ENCODE results near the gene RABL3. TPM values are rescaled to one million over a fixed set of nuclear protein-coding genes. Genes with fewer than 3 reads are reported as not detected.
A peak's percentile ranks its signal among the peaks of the same experiment; 100 is the strongest.

The RABL3 gene
- total RNA-seq, 1 donor from 2014 or later, result 25.0 TPM

GRCh38 chr3:120648290-120648689 is 94.0 kb downstream of the RABL3 start:
- no peak overlapping the region for H3K27ac ChIP-seq
- no peaks in the 10 kb centered on the region for H3K36me3 ChIP-seq
- no peak overlapping the region for H3K4me3 ChIP-seq
- no peaks in the 10 kb centered on the region for H4K20me1 ChIP-seq (ENCODE audit: low read depth)
- peaks cover 2% of the 10 kb centered on the region for H3K27me3 Mint-ChIP-seq (ENCODE audit: insufficient read depth, low read depth)
- peaks cover 3% of the 10 kb centered on the region for H3K4me1 ChIP-seq
- H3K4me3 Mint-ChIP-seq, result no peak overlapping the region
- TF ChIP-seq CTCF (IDR thresholded peaks at IDR 0.05) (no peak), EZH2 (IDR thresholded peaks at IDR 0.05) (no peak), EZH2phosphoT487 (IDR thresholded peaks at IDR 0.05) (no peak)
- H3K27me3 ChIP-seq, result no peaks in the 10 kb centered on the region
- no peaks in the 10 kb centered on the region for H3K9me3 Mint-ChIP-seq
- H3K4me2 ChIP-seq, result no peak overlapping the region
- no peak overlapping the region for H3K27ac Mint-ChIP-seq
- H3K36me3 Mint-ChIP-seq, result no peaks in the 10 kb centered on the region
- DNase-seq (ENCODE audit: low spot score), result no peak
- H3K9ac ChIP-seq, result no peak overlapping the region
- no peaks in the 10 kb centered on the region for H3F3A ChIP-seq (ENCODE audit: low read depth)
- H3K79me2 ChIP-seq (ENCODE audit: low read depth), result no peaks in the 10 kb centered on the region
- H2AFZ ChIP-seq (replicated peaks), result no peak overlapping the region
- peaks cover 17% of the 10 kb centered on the region for H3K4me1 Mint-ChIP-seq
- no peaks in the 10 kb centered on the region for H3K9me3 ChIP-seq (ENCODE audit: low read depth)

- H3K9ac ChIP-seq, result no peak overlapping the region
- H3K36me3 Mint-ChIP-seq, result no peaks in the 10 kb centered on the region
- TF ChIP-seq EZH2 (IDR thresholded peaks at IDR 0.05) (no peak), EZH2phosphoT487 (IDR thresholded peaks at IDR 0.05) (no peak), CTCF (IDR thresholded peaks at IDR 0.05) (no peak)
- no peak overlapping the region for H3K27ac Mint-ChIP-seq
- H3K27me3 Mint-ChIP-seq (ENCODE audit: insufficient read depth, low read depth), result peaks cover 2% of the 10 kb centered on the region
- no peaks in the 10 kb centered on the region for H3F3A ChIP-seq (ENCODE audit: low read depth)
- no peak overlapping the region for H2AFZ ChIP-seq (replicated peaks)
- peaks cover 14% of the 10 kb centered on the region for H3K4me1 Mint-ChIP-seq
- H3K4me2 ChIP-seq, result no peak overlapping the region
- H4K20me1 ChIP-seq (ENCODE audit: low read depth), result no peaks in the 10 kb centered on the region
- H3K4me1 ChIP-seq, result peaks cover 3% of the 10 kb centered on the region
- no peaks in the 10 kb centered on the region for H3K36me3 ChIP-seq
- H3K9me3 ChIP-seq (ENCODE audit: low read depth), result no peaks in the 10 kb centered on the region
- no peak overlapping the region for H3K27ac ChIP-seq
- H3K4me3 ChIP-seq, result no peak overlapping the region
- H3K4me3 Mint-ChIP-seq, result no peak overlapping the region
- no peak for DNase-seq (ENCODE audit: low spot score)
- H3K27me3 ChIP-seq, result no peaks in the 10 kb centered on the region
- H3K79me2 ChIP-seq (ENCODE audit: low read depth), result no peaks in the 10 kb centered on the region
- H3K9me3 Mint-ChIP-seq, result no peaks in the 10 kb centered on the region
These were observed 95.4 kb downstream of the RABL3 start for GRCh38 chr3:120646771-120647432.

- no peaks in the 10 kb centered on the region for H3K79me2 ChIP-seq (ENCODE audit: low read depth)
- H3K4me3 Mint-ChIP-seq, result no peak overlapping the region
- no peak overlapping the region for H3K4me2 ChIP-seq
- no peaks in the 10 kb centered on the region for H4K20me1 ChIP-seq (ENCODE audit: low read depth)
- H3K27me3 ChIP-seq, result no peaks in the 10 kb centered on the region
- H3K9me3 ChIP-seq (ENCODE audit: low read depth), result no peaks in the 10 kb centered on the region
- no peaks in the 10 kb centered on the region for H3F3A ChIP-seq (ENCODE audit: low read depth)
- peaks cover 19% of the 10 kb centered on the region for H3K4me1 Mint-ChIP-seq
- peaks cover 3% of the 10 kb centered on the region for H3K4me1 ChIP-seq
- no peaks in the 10 kb centered on the region for H3K36me3 ChIP-seq
- no peak overlapping the region for H3K4me3 ChIP-seq
- no peak overlapping the region for H3K9ac ChIP-seq
- TF ChIP-seq CTCF (IDR thresholded peaks at IDR 0.05) (no peak), EZH2 (IDR thresholded peaks at IDR 0.05) (no peak), EZH2phosphoT487 (IDR thresholded peaks at IDR 0.05) (no peak)
- H3K27ac ChIP-seq, result no peak overlapping the region
- no peak overlapping the region for H3K27ac Mint-ChIP-seq
- peak; percentile 6 for DNase-seq (ENCODE audit: low spot score)
- H2AFZ ChIP-seq (replicated peaks), result peak overlapping the region; percentile 11
- H3K27me3 Mint-ChIP-seq (ENCODE audit: insufficient read depth, low read depth), result peaks cover 2% of the 10 kb centered on the region
- no peaks in the 10 kb centered on the region for H3K9me3 Mint-ChIP-seq
- H3K36me3 Mint-ChIP-seq, result no peaks in the 10 kb centered on the region
These were observed 97.1 kb downstream of the RABL3 start for GRCh38 chr3:120645083-120645845.

Measured in neural progenitor cell (in vitro differentiated cells).